Measurements from ENCODE around the gene CATSPER1. TPM values are rescaled to one million over a fixed set of nuclear protein-coding genes. Genes with fewer than 3 reads are reported as not detected.

CATSPER1 gene
- polyA plus RNA-seq (ENCODE audit: insufficient read length), result not detected
- long read RNA-seq, donor 1, partial matches to known transcripts, result 5 of 5 reads
- long read RNA-seq, donor 1, other reads (novel, unspliced or antisense), result 0 of 5 reads
- long read RNA-seq, donor 2, result 0 reads
- long read RNA-seq, donor 3, result 0 reads
- long read RNA-seq, donor 4, result 0 reads
- long read RNA-seq, donor 5, result 0 reads
- long read RNA-seq, donor 6, result 0 reads
- long read RNA-seq, donor 7, partial matches to known transcripts, result 337 of 362 reads
- long read RNA-seq, donor 7, other reads (novel, unspliced or antisense), result 25 of 362 reads
- long read RNA-seq, donor 8, result 0 reads

DNA sequence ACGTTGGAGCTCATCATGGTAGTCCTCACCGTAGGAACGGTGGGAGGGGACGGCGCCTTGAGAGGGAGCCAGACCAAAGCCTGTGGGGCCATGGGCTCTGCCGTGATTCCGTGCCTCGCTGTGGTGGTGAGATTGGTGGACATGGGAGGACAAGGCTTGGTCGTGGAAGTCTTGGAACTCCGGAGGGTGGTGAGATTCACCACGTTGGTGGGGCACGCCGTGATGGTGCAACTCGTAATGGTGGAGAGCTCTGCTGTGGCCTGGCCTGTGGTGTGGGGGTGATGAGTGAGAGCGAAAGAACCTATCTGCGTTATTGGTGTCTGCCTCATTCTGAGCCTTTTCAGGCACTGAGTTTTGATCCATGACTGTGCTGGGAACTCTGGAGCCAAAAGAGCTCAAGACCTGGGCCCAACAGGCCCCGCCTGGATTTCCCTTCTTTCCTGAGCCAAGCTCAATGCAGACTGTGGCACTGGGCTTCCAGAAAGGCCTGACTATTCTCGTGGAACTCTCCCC, at the start of gene CATSPER1:
TSS of gene CATSPER1 (minus strand) at position 463 of the 513 bp plus-strand sequence. CDS start at position 363, 100 bp downstream.
- no peak for DNase-seq

DNA sequence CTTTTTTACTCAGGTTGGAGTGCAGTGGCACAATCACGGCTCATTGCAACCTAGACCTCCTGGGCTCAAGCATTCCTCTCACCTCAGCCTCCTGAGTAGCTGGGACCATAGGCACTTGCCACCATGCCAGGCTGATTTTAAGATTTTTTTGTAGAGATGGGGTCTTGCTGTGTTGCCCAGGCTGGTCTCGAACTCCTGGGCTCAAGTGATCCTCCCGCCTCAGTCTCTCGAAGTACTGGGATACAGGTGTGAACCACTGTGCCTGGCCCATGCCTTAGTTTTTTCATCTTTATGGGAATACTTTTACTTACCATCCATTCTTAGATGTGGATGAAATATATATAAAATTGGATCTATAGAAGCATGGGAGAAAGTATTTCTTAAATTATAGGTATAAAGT, 49.0 kb upstream of the CATSPER1 start:
- no peak for DNase-seq

DNA sequence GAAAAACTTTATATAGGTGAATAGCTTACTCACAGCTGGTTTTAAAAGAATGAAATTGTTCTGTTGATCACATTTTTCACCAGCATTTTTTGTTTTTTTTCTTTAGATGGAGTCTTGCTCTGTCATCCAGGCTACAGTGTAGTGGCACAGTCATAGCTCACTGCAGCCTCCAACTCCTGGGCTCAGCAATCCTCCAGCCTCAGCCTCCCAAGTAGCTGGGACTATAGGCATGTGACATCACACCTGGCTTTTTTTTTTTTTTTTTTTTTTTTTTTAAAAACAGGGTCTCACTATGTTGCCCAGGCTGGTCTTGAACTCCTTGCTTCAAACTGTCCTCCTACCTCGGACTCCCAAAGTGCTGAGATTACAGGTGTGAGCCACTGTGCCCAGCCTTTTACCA, 47.4 kb upstream of the CATSPER1 start:
- DNase-seq, result no peak

DNA sequence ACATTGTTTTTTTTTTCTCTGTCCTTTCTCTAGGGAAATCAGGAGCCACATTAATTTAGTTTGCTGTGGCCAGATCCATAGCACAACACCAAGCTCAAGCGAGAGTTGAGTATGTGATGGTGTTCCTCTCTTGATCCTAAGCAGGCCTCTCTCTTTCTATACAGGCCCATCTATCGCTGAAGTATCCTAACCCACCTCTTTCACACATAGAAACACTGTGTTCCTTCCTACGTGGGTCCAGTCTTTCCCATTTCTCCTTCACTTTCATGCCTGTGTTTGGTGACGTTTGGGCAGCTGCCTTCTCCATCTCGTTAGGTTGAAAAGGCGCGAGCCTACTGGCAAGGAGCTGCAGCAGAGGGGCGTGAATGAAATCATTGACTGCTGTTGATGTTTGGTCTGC, 46.2 kb upstream of the CATSPER1 start:
- no peak for DNase-seq

GRCh38 chr11:66072081-66072480, 45.8 kb upstream of the CATSPER1 start:
- DNase-seq, result no peak

- no peak for DNase-seq
Observed at GRCh38 chr11:66071381-66071801, 45.1 kb upstream of the CATSPER1 start.

DNA sequence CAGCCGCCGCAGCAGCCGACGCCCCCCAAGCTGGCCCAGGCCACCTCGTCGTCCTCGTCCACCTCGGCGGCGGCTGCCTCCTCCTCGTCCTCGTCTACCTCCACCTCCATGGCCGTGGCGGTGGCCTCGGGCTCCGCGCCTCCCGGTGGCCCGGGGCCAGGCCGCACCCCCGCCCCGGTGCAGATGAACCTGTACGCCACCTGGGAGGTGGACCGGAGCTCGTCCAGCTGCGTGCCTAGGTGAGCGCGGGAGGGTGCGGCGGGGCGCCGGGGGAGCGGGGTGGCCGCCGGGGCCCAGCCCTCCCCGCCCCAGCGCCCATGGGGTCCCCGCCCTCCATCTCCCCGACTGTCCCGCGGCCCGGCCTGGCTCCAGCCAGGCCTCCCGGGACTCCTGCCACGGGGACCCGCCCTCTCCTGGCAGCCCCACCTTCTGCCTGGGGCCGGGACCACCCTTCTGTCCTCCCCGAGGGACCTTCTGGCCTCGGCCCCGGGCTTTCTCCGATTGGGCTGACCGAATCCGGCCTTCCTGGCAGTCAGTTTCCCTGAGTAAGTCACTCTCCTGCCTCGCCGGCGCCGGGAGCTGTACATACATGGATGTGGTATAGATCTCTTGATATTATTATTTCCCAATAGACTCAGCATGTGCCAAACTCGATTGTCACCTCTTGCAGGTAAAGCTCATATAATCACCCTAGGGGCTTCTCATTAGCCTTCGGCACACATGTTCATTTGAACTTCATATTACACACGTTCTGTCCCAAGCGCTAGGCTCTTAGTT, 44.5 kb upstream of the CATSPER1 start:
- no peak for DNase-seq

- no peak for DNase-seq
Observed at GRCh38 chr11:66069715-66070603, 43.7 kb upstream of the CATSPER1 start, which contains the start of gene PACS1. Gene PACS1 (plus strand): TSS chr11:66070272. CDS start chr11:66070487, 215 bp downstream.

DNA sequence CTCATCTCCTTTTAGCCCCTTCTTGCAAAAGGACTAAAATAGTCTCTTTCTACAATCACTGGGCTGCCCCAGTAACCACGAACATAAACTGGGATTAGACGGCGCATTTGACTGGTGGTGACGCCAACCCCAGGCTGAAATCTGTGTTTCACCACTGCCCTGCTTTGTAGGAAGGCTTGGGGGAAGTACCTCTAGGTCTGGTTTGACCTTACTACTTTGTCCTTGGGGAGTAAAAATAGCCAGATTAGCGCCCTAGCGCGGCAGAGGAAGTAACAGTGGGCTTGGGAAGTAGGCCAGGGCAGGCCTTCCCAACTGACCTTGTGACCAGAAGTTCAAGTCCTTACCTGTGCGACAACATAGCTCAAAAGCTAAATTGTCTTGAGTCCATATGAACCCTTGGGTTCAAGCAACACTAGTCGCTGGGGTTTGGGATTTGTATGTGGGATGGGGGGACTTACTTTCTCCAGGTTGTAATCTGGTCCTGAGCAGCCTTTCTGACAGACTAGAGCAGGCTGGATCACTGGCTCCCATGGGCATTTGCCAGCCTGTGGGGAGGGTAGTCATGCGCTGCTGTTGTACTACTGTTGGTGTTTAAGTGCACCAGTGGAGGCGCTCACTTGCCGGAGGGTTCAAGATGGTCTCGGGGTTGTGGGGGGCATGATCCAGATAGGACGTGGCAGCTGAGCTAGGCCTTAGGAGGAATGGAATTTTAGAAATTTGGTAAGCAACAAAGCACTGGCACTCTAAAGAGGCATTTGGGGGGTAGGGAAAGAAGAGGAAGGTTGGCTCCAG, 42.8 kb upstream of the CATSPER1 start:
- DNase-seq, result no peak

DNA sequence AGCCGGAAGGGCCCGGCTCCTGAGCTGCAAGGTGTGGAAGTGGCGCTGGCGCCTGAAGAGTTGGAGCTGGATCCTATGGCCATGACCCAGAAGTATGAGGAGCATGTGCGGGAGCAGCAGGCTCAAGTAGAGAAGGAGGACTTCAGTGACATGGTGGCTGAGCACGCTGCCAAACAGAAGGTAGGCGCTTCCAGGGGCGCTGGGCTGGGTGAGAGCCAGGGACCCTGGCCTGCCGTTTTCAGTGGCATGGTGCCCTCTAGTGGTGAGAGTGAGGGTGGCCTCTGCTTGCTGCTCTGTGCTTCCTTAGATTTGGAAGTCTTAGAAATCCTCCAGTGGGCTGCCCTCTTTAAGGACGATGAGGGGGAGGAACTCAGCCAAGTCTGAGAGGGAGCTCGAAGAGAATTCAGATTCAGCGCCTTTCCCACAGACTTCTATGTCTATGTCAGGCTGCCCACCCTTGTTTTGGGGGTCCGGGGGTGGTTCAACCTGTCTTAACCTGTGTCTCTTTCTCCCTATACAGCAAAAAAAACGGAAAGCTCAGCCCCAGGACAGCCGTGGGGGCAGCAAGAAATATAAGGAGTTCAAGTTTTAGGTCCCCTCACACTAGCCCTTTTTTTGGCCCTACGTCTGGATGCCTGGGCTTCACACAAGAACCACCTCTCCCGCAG, 42.0 kb upstream of the CATSPER1 start:
- DNase-seq, result peak; percentile 72

- DNase-seq, result no peak
Observed at GRCh38 chr11:66067640-66068039, 41.4 kb upstream of the CATSPER1 start.

DNA sequence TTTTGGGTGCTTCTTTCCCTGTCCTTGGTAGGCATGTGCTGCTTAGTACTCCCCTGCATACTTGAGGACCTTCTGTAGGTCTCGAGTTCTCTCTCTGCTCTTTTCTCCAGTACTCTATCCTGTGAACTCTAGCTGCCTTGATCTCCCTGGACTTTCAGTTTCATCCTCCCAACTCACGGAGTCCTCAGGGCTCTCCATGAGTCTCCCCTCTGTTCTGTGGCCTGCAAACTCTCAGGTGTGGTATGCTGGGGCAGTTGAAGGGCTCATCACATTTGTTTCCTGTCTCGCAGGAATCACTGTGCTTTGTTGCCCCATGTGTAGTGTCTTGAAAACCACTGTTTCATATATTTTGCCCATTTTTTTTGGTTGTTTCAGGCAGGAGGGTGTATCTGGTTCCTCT, 40.5 kb upstream of the CATSPER1 start:
- DNase-seq, result no peak

GRCh38 chr11:66064571-66064970, 38.3 kb upstream of the CATSPER1 start:
- DNase-seq, result no peak

- DNase-seq, result no peak
Observed at GRCh38 chr11:66063900-66064299, 37.6 kb upstream of the CATSPER1 start.

DNA sequence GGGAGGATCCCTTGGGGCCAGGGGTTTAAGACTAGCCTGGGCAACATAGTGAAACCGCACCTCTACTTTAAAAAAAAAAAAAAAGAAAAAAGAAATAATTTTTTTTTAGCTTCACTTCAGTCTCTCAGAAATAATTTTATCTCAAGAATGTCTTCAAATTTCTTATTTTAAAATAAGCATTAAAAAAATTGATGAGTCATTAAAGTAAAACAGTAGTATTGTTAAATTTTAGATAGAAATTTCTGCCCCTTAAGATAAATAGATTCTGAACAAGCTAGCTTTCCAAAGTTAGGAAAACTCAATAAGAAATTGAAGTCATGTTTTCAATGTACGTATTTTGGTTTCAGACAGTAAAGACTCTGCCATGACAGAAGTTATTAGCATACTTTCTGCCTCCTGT, 36.1 kb upstream of the CATSPER1 start:
- DNase-seq, result no peak

GRCh38 chr11:66061268-66061667, 35.0 kb upstream of the CATSPER1 start:
- DNase-seq, result no peak

DNA sequence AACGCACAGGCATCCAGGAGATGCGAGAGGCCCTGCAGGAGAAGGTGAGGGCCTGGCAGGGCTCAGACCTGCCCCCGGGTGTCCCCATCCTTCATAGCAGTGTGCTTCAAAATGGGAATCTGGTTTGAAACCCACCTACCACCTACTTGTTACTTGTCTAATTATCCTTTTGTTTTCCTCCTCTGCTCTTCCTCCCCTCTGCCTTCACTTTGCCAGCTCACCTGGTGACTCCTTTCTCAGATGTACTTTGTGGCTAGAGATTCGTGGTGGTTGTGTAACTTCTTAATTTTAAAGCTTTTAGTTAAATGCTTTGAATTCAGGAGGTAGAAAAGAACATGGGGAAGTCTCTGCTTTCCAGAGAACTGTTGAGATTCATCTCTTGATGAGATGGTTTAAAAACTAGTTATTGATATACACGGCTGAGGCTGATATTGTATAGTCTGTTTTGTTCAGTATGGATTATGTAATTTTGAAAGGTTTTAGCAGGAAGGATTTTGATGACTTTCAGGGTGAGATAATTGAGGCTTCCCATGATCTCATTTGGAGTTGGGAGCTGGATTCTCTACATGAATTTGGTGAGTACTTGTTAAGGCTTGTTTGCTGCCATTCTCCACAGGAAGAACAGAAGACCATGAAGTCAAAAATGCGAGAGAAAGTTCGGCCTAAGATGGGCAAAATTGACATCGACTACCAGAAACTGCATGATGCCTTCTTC, 33.8 kb upstream of the CATSPER1 start:
- no peak for DNase-seq

DNA sequence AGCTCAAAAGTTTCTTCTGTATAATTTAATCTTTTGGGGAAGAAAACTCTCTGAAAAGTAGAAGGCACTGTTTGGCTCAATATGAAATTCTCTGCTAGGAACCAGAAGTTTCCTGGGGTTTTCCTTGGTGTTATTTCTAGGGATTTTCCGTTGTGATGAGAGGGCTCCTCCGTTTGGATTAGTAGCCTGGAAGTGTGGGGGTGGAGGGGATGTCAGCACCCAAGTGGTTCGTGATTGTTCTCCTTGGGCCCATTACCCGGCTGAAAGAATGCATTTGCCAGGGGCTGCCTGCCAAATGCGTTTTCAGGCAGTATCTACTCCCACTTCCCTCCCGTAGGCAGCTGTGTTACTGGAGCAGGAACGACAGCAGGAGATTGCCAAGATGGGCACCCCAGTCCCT, 30.2 kb upstream of the CATSPER1 start:
- no peak for DNase-seq

- no peak for DNase-seq
Observed at GRCh38 chr11:66055021-66055420, 28.7 kb upstream of the CATSPER1 start.

DNA sequence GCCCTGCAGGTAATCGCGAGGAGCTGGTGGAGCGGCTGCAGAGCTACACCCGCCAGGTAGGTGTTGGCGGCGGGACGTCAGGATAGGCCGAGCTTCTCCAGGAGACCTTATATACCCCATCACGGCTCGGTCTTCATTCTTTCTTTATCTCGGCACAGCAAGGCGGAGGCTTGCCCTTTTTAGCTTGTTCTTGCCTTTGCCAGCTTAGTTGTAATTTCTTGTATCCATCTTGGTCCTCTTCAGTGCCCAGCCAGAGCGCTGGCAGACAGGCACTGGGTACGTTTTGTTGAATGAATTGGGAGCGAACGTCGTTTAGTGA, 26.3 kb upstream of the CATSPER1 start:
- no peak for DNase-seq
